GM12872 (cell line): ENCODE measurements around the gene PPT1.

Experiments
- TF ChIP-seq, protein P1 (sequence below): IDR thresholded peaks from 3 replicates; pipeline ENCODE4 v1.5.1; 2011; ENCODE audit warnings: low read depth, mild to moderate bottlenecking, low read length, moderate library complexity; ENCODE audit not compliant: insufficient read depth

Gene PPT1

DNA sequence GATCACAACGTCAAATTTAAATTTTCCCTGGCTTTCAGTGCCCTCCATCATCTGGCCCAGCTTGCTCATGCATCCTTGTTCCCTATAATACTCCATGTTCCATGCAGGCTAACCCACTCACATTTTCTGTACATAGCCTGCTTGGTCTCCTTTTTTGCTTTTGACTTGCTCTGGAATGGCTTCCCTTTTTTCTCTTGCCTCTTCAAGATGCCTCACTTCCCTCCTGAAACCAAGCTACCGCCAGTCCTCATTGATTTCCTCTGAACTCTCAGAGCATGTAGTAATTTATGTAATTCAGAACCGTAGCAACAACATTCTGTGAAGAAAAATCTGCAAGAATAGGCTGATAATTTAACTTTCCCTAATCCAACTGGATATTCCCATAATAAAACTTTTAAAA is 46.2 kb downstream of the PPT1 start:
- TF ChIP-seq, protein P1, sequence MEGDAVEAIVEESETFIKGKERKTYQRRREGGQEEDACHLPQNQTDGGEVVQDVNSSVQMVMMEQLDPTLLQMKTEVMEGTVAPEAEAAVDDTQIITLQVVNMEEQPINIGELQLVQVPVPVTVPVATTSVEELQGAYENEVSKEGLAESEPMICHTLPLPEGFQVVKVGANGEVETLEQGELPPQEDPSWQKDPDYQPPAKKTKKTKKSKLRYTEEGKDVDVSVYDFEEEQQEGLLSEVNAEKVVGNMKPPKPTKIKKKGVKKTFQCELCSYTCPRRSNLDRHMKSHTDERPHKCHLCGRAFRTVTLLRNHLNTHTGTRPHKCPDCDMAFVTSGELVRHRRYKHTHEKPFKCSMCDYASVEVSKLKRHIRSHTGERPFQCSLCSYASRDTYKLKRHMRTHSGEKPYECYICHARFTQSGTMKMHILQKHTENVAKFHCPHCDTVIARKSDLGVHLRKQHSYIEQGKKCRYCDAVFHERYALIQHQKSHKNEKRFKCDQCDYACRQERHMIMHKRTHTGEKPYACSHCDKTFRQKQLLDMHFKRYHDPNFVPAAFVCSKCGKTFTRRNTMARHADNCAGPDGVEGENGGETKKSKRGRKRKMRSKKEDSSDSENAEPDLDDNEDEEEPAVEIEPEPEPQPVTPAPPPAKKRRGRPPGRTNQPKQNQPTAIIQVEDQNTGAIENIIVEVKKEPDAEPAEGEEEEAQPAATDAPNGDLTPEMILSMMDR, result no peak

DNA sequence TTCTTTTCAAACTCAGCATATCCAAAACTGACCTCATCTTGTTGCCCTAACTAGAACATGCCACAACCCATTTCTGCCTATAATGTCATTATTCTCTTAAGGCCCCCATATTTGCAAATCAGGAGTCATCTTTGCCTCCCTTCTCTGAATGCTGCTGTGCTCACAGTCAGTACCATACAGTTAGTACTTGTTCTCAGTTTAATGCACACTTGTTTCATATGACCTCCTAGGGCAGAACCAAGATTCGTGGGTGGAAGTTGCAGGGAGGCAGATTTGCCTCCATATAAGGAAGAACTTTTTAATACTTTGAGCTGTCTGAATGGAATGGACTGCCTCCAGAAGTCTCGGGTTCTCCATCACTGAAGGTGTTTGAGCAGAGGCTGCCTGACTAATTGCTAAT is 47.3 kb downstream of the PPT1 start:
- TF ChIP-seq, protein P1, result no peak

DNA sequence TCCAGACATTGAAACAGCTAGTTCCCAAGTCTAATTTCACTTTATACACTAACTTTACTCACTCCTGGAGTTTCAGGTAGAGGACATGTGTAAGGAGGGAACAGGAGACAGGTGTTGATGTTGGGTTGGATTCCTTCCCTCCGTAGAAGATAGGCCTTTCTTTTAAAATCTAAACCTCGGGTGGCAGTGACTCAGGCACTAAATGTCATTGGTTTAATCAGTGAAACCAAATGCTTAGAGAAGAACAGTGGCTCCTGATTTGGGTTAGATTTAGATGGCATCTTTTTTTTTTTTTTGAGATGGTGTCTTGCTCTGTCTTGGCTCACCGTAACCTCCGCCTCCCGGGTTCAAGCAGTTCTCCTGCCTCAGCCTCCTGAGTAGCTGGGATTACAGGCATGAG is 49.3 kb downstream of the PPT1 start:
- TF ChIP-seq, protein P1, result no peak

DNA sequence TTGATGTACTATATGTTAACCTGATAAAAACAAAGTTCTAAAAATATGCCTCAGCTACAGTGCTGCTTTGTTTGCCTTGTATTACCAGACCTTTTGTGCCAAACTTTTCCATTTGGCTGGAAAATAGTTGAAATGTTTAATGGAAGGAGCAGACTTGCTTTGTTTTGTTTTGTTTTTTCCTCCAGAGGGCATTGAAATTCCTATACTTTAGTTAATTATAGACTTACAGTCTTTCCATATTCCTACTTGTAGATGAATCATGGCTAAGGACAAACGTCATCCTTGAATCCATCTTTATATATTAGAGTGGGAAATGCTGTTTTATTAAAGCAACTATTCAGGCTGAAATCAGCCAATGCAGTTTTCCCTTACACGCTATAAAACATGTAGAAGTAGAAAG is 49.8 kb downstream of the PPT1 start:
- TF ChIP-seq, protein P1, result no peak

DNA sequence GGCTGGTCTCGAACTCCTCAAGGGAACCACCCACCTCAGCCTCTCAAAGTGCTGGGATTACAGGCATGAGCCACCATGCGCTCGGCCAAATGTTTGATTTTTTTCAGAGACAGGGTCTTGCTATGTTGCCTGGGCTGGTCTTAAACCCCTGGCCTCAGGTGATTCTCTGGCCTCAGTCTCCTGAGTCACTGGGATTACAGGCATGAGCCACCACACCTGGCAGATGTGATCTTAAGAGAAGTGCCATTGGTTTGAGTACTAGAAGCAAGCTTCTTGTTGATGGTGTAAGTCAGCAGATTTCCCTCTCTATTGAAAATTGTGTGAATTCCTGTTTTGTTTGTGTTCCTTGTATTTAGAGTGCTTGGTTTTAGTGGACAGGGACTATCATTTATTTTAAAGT is 51.3 kb downstream of the PPT1 start:
- TF ChIP-seq, protein P1, result no peak

DNA sequence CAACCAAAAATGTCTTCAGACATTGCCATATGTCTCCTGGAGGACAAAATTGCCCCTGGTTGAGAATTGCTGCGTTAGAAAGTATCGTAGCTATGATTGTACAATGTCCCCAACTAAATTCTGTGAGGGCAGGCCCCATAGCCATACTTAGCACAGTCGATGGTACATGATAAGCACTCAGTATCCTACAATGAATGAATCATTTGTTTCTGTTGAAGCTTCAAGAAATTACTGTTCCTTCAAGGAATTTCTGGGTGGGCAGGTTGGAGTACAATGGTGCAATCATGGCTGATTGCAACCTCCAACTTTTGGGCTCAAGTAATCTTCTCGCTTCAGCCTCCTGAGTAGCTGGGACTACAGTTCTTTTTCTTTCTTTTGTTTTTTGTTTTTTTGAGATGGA is 51.9 kb downstream of the PPT1 start:
- TF ChIP-seq, protein P1, result no peak

DNA sequence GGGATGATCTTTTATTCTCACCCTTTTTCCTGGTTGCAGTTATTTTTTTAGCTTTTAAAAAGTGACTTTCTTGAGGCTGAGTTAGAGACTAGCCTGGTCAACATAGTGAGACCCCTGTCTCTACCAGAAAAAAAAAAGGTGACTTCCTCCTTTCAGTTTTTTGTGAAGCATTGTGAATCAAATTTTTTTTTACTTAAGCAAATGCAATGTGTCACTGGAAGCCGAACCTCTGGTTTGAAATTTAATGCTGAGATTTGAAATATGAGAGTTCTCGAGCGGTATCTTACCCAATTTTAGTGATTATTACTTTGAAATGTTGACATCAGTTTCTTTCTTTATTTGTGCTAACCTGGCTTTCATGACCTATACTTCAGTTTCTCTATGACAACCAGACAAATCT is 52.9 kb downstream of the PPT1 start:
- TF ChIP-seq, protein P1, result no peak

DNA sequence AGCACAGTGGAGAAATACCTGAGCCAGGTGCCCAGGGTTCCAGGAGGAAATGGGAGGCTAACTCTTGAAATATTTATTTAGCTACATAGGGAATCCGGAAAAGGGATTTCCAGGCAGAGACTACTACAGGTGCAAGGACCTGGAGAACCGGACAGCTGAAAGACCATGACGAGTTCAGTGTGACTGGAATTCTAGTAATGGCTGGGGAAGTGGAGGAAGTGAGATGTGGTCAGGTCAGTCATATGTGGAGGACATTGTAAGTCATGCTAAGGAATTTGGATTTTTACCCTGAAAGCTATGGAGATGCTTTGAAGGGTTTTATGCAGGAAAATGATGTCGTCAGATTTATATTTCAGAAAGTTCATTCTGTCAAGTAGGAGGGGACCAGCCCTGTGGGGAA is 54.7 kb downstream of the PPT1 start:
- TF ChIP-seq, protein P1, result no peak
